C4-2B (cell line): ENCODE results near the gene PLPPR5.

Experiments
- H3K27ac ChIP-seq: fragments of 450-650 bp; 2 replicates; pipeline ENCODE4 v1.5.1; 2017
- ZFX ChIP-seq: fragments of 450-650 bp; IDR thresholded peaks from 2 replicates; pipeline ENCODE4 v1.6.1; 2017
- TF ChIP-seq, protein P1 (sequence below): fragments of 450-650 bp; conservative IDR thresholded peaks from 2 replicates; pipeline ENCODE4 v1.5.1; 2017; ENCODE audit warnings: mild to moderate bottlenecking

Gene PLPPR5

DNA sequence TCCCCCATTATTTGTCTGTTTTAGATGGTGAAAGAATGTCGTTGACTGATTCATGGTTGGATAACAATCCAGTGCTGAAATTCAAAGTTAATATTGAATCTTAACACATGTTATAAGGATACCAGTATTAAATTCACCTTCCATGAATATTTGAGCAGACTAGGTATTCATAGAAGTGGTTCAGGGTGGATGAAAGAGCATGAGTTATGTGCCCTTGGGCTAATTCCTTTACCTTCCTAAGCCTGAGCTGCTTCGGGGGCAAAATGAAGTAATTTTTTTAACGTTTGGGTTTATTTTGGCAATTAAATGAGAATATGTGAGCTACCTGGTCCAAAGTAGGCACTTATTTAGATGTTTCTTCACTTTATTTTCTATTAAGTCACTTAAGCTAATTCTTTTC is 2.7 kb upstream of the PLPPR5 start:
- H3K27ac ChIP-seq = no peak overlapping the region
- TF ChIP-seq, protein P1, sequence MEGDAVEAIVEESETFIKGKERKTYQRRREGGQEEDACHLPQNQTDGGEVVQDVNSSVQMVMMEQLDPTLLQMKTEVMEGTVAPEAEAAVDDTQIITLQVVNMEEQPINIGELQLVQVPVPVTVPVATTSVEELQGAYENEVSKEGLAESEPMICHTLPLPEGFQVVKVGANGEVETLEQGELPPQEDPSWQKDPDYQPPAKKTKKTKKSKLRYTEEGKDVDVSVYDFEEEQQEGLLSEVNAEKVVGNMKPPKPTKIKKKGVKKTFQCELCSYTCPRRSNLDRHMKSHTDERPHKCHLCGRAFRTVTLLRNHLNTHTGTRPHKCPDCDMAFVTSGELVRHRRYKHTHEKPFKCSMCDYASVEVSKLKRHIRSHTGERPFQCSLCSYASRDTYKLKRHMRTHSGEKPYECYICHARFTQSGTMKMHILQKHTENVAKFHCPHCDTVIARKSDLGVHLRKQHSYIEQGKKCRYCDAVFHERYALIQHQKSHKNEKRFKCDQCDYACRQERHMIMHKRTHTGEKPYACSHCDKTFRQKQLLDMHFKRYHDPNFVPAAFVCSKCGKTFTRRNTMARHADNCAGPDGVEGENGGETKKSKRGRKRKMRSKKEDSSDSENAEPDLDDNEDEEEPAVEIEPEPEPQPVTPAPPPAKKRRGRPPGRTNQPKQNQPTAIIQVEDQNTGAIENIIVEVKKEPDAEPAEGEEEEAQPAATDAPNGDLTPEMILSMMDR = no peak
- no peak for TF ChIP-seq ZFX

DNA sequence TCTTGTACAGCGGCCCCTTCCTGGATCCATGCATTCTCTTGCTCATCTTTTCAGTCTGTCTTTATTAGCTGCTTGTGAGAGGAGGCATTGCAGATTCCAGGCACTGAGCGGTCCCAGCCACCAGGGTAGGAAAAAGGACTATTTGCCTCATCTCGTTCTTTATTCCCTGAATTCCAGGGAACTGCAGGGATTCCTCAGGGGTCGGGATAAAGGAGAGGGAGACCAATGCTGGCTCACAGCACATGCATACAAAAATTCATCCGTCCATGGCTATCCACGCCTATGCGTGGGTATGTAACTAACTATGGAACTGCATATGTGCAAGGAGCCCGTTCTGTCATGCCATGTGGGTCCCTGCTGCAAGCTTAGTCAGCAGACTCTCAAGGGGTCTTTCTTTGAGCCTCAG is 879 bp upstream of the PLPPR5 start:
- TF ChIP-seq ZFX = no peak
- TF ChIP-seq, protein P1 = no peak
- no peak overlapping the region for H3K27ac ChIP-seq

DNA sequence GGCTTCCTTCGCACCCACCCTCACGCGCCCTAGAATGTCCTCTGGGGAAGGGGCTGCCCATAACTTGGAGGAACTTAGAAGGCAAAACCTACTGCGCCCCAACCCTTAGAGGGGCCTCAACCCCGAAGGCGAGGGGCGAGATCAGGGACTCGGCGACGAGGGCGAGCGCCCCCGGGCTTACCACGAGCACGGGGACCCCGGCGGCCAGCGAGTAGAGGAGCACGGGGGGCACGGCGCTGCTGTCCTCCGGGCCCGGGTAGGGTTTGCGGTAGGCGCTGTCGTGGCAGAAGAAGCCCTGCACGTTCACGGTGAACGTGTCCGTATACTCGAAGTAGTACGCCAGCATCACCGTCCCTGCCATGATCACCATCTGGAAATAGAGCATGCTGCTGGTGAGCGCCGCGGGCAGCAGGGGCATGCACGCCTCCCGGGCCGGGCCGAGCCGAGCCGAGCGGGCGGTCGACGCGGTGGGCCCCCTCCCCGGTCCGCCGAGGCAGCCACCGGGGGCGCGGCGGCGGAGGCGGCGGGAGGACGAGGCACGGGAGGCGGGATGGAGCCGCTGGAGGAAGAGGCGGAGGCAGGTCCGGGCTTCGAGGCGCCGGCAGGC is 304 bp downstream of the PLPPR5 start:
- TF ChIP-seq, protein P1 = no peak
- TF ChIP-seq ZFX = no peak
- H3K27ac ChIP-seq = no peak overlapping the region

DNA sequence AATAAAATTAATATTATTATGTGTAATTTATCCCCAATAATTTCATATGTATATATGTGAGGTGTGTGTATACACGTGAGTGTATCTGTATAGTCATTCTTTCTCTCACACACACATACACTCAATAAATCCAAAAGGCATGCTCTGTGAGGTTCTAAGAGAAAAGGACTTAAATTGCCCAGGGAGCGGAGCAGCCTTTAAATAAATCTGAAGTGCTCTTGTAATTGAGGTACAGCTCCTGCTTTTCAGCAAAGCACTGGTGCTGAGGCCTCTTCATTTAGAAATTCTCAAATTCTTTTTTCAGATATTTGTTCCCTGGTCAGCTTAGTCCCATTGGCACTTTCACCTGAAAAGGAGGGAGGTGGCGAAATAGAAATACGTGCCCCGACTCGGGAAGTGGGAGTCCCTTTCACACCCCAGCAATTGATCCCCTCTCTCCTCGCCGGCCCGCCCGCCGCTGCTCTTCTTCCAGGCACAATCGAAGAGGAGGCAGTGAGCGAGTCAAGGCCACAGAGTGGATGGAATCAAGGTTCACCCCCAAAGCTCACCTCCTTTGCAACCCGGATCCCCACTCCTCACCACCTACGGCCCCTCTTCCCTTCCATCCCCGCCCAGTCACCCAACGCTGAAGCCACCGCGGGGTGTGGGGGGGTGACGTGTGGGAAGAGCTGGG is 944 bp downstream of the PLPPR5 start:
- H3K27ac ChIP-seq = no peak overlapping the region
- TF ChIP-seq, protein P1 = no peak
- no peak for TF ChIP-seq ZFX

DNA sequence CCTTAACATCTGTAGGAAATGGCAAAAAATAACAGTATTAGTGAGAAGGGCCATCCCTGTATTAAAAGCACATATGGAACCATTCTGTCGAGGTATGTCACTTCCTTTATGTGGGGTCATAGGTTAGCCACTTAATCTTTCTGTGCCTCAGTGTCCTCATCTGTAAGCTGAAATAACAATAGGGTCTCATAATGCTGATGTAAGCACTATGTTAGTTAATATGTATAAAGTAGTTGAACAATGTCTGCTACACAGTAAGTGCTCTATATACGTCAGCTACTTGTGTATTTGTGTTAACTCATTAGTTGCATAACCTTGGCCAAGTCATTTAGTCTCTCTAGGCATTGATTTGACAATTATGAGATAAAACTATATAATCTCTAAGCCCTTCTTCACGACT is 11.8 kb downstream of the PLPPR5 start:
- H3K27ac ChIP-seq = no peak overlapping the region
- no peak for TF ChIP-seq ZFX
- TF ChIP-seq, protein P1 = no peak

DNA sequence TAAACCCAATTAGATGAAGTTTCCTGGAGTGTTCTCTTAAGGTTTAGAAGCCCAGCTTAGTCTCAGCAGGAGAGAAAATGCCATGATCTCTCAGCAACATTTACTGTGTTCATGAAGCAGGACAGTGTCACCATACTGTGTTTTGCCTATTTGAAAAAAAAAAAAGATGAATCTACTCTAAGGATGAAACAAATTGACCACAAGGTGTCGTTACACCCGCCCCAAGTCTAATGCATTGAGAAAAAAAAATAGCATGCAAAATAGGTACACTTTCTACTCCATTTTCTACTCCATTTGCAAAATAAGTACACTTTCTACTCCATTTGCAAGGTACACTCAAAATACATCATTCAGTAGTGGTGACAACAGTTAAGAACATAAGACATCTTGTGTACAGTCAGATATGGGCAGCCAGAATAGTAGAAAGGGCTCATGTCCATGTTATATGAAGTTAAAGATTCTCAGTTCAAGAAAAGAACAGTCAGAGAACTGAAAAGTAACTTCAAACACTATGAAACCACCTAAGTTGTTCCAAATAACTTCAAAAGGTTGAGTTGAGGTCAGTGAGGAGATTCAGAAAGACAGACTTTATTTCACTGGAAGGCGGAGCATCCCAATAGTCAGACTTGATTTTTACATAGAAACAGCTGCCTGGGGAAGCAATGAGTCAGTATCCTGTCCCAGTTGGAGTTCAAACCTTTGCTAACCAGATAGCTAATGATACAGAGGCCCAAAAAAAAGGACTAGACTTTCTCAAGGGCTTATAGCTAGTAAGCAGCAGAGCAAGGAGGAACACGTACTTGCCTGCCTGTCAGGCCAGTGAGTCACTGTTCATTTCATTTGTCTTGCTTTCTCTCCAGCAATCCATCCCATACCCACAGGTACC is 13.3 kb downstream of the PLPPR5 start:
- TF ChIP-seq ZFX = no peak
- TF ChIP-seq, protein P1 = peak; percentile 78

DNA sequence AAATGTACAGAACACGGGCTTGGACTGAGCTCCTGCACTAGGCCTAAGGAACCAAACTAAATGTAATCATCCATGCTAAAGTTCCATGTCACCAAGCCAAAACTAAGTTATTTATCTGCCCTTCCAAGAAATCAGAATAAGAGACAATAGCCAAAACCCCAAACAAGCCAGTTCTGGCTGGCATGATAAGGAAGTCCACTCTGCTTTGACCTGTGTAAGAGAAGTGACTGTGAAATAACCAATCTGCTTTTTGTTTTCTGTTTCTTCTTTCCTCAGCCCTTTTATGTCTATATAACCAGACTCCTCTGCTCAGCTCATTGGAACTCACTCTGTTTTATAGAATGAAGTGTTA is 15.1 kb downstream of the PLPPR5 start:
- no peak overlapping the region for H3K27ac ChIP-seq
- no peak for TF ChIP-seq ZFX
- TF ChIP-seq, protein P1 = no peak

More for the DNA sequence above, 13.3 kb downstream of the PLPPR5 start:
- no peak overlapping the region for H3K27ac ChIP-seq
